DOHH2 (cell line): ENCODE measurements around the gene NAALADL2.
"Not testable (repeated sequence)": the region's sequence is repeated elsewhere in the genome, so short reads cannot be mapped to it uniquely, and the experiment has no call there.

ENCODE experiments used
- H3F3A ChIP-seq: fragments of 200-600 bp; sonication (generic), shearing (Covaris generic); 2 replicates; pipeline ENCODE4 v1.6.0; 2016; ENCODE audit warnings: antibody characterized with exemption, mild to moderate bottlenecking; ENCODE audit not compliant: control insufficient read depth, insufficient read depth
- H3K27ac ChIP-seq: fragments of 200-600 bp; sonication (generic); 2 replicates; pipeline ENCODE4 v1.5.1; 2014; ENCODE audit warnings: low read depth, mild to moderate bottlenecking, low read length, moderate library complexity
- H3K27me3 ChIP-seq: fragments of 200-600 bp; sonication (generic); 2 replicates; pipeline ENCODE4 v1.6.1; 2014; ENCODE audit warnings: mild to moderate bottlenecking, low read length, mixed read lengths; ENCODE audit not compliant: control insufficient read depth
- H3K36me3 ChIP-seq: fragments of 200-600 bp; sonication (generic); 2 replicates; pipeline ENCODE4 v1.6.1; 2014; ENCODE audit warnings: mild to moderate bottlenecking, low read length, moderate library complexity, mixed read lengths; ENCODE audit not compliant: control insufficient read depth
- H3K4me1 ChIP-seq: fragments of 200-600 bp; sonication (generic); 2 replicates; pipeline ENCODE4 v1.6.1; 2014; ENCODE audit warnings: mild to moderate bottlenecking, low read length, mixed read lengths; ENCODE audit not compliant: control insufficient read depth
- H3K4me2 ChIP-seq: fragments of 200-600 bp; sonication (generic); 2 replicates; pipeline ENCODE4 v1.6.0; 2014; ENCODE audit warnings: mild to moderate bottlenecking, low read length, moderate library complexity
- H3K4me3 ChIP-seq: fragments of 200-600 bp; sonication (generic); 2 replicates; pipeline ENCODE4 v1.5.1; 2014; ENCODE audit warnings: mild to moderate bottlenecking, low read length, mixed read lengths
- H3K79me2 ChIP-seq: fragments of 200-600 bp; sonication (generic); 2 replicates; pipeline ENCODE4 v1.6.1; 2014; ENCODE audit warnings: mild to moderate bottlenecking, low read length, mixed read lengths; ENCODE audit not compliant: control insufficient read depth
- H3K9me2 ChIP-seq: fragments of 200-600 bp; sonication (generic); replicated peaks from 2 replicates; pipeline ENCODE4 v1.6.1; 2014; ENCODE audit warnings: mild to moderate bottlenecking, low read length, mixed read lengths; ENCODE audit not compliant: control insufficient read depth
- H3K9me3 ChIP-seq: fragments of 200-600 bp; sonication (generic); 2 replicates; pipeline ENCODE4 v1.6.1; 2014; ENCODE audit warnings: antibody characterized with exemption, low read length, mixed read lengths; ENCODE audit not compliant: control insufficient read depth, insufficient read depth
- H4K20me1 ChIP-seq: fragments of 200-600 bp; sonication (generic); 2 replicates; pipeline ENCODE4 v1.6.0; 2014; ENCODE audit warnings: low read depth, mild to moderate bottlenecking, antibody characterized with exemption, low read length, moderate library complexity; ENCODE audit not compliant: control insufficient read depth, insufficient read depth
- CTCF ChIP-seq: fragments of 200-600 bp; sonication (generic); IDR thresholded peaks from one replicate; pipeline ENCODE4 v1.5.1; 2014; ENCODE audit warnings: antibody characterized with exemption, mild to moderate bottlenecking, low read depth, low read length; ENCODE audit not compliant: poor library complexity, severe bottlenecking
- EZH2phosphoT487 ChIP-seq: fragments of 200-600 bp; sonication (generic); IDR thresholded peaks from 2 replicates; pipeline ENCODE4 v1.6.1; 2017; ENCODE audit warnings: borderline replicate concordance, mild to moderate bottlenecking, antibody characterized with exemption, low read length, moderate library complexity, mixed read lengths

Gene NAALADL2

GRCh38 chr3:175526609-175527280 is 667.6 kb downstream of the NAALADL2 start:
- H3K27ac ChIP-seq, result no peak overlapping the region
- H3K79me2 ChIP-seq, result no peaks in the 10 kb centered on the region
- no peaks in the 10 kb centered on the region for H3K36me3 ChIP-seq
- no peak overlapping the region for H3K4me3 ChIP-seq
- TF ChIP-seq EZH2phosphoT487 (no peak), CTCF (no peak)
- H3K9me2 ChIP-seq, result no peaks in the 10 kb centered on the region
- H3K9me3 ChIP-seq, result no peaks in the 10 kb centered on the region
- no peaks in the 10 kb centered on the region for H3F3A ChIP-seq
- no peaks in the 10 kb centered on the region for H3K27me3 ChIP-seq
- H4K20me1 ChIP-seq, result no peaks in the 10 kb centered on the region
- no peak overlapping the region for H3K4me2 ChIP-seq
- no peaks in the 10 kb centered on the region for H3K4me1 ChIP-seq

- not testable (repeated sequence) for H3K79me2 ChIP-seq, H3K4me3 ChIP-seq, H3F3A ChIP-seq, H3K9me3 ChIP-seq, H3K4me1 ChIP-seq, H3K27me3 ChIP-seq, H4K20me1 ChIP-seq, H3K27ac ChIP-seq, H3K9me2 ChIP-seq, H3K4me2 ChIP-seq, H3K36me3 ChIP-seq
Observed at GRCh38 chr3:175528693-175529092, 669.6 kb downstream of the NAALADL2 start.

- no peaks in the 10 kb centered on the region for H3K36me3 ChIP-seq
- no peaks in the 10 kb centered on the region for H3K27me3 ChIP-seq
- no peak overlapping the region for H3K4me2 ChIP-seq
- H3K4me1 ChIP-seq, result no peaks in the 10 kb centered on the region
- no peaks in the 10 kb centered on the region for H3K9me3 ChIP-seq
- H3K4me3 ChIP-seq, result no peak overlapping the region
- no peaks in the 10 kb centered on the region for H3F3A ChIP-seq
- TF ChIP-seq CTCF, result no peak
- TF ChIP-seq EZH2phosphoT487, result no peak
- H3K9me2 ChIP-seq, result no peaks in the 10 kb centered on the region
- H3K27ac ChIP-seq, result no peak overlapping the region
- no peaks in the 10 kb centered on the region for H4K20me1 ChIP-seq
- no peaks in the 10 kb centered on the region for H3K79me2 ChIP-seq
Observed at GRCh38 chr3:175535351-175535750, 676.2 kb downstream of the NAALADL2 start.

GRCh38 chr3:175546115-175546514 is 687.0 kb downstream of the NAALADL2 start:
- TF ChIP-seq EZH2phosphoT487, result no peak
- no peak for TF ChIP-seq CTCF

More at GRCh38 chr3:175546115-175546514, 687.0 kb downstream of the NAALADL2 start:
- no peak overlapping the region for H3K4me3 ChIP-seq
- no peak overlapping the region for H3K27ac ChIP-seq
- no peaks in the 10 kb centered on the region for H3K27me3 ChIP-seq
- no peaks in the 10 kb centered on the region for H3K9me2 ChIP-seq
- H4K20me1 ChIP-seq, result no peaks in the 10 kb centered on the region
- no peak overlapping the region for H3K4me2 ChIP-seq
- no peaks in the 10 kb centered on the region for H3K79me2 ChIP-seq
- no peaks in the 10 kb centered on the region for H3K9me3 ChIP-seq
- H3K36me3 ChIP-seq, result no peaks in the 10 kb centered on the region
- H3F3A ChIP-seq, result no peaks in the 10 kb centered on the region
- H3K4me1 ChIP-seq, result no peaks in the 10 kb centered on the region
